Subcutaneous abdominal adipose tissue (tissue), 5 donors: ENCODE data around the gene USP36.
A peak's percentile ranks its signal among the peaks of the same experiment; 100 is the strongest.
"Not testable (repeated sequence)": the region's sequence is repeated elsewhere in the genome, so short reads cannot be mapped to it uniquely, and the experiment has no call there.

Source experiments
- H3K27ac ChIP-seq: one replicate; pipeline ENCODE4 v1.7.0; 2013; ENCODE audit warnings: low read depth, mild to moderate bottlenecking, inconsistent platforms, low read length, moderate library complexity
- H3K27me3 ChIP-seq, 5 donors: one replicate each; pipeline ENCODE4 v1.7.0; 2013; ENCODE audit warnings: low read length in 5 of 5, inconsistent platforms in 1 of 5; ENCODE audit not compliant: control insufficient read depth in 5 of 5, insufficient read depth in 4 of 5
- H3K36me3 ChIP-seq, 5 donors: one replicate each; pipeline ENCODE4 v1.7.0; 2013; ENCODE audit warnings: low read length in 5 of 5; ENCODE audit not compliant: control insufficient read depth in 5 of 5, insufficient read depth in 5 of 5
- H3K4me1 ChIP-seq, 5 donors: one replicate each; pipeline ENCODE4 v1.7.0; 2013; ENCODE audit warnings: low read length in 5 of 5, mild to moderate bottlenecking in 3 of 5, moderate library complexity in 1 of 5; ENCODE audit not compliant: control insufficient read depth in 5 of 5, insufficient read depth in 5 of 5
- H3K4me3 ChIP-seq, 5 donors: one replicate each; pipeline ENCODE4 v1.7.0; 2013; ENCODE audit warnings: low read length in 5 of 5, low read depth in 1 of 5
- H3K9ac ChIP-seq, 5 donors: one replicate each; pipeline ENCODE4 v1.7.0; 2013; ENCODE audit warnings: low read length in 5 of 5, mild to moderate bottlenecking in 4 of 5, moderate library complexity in 3 of 5
- H3K9me3 ChIP-seq, 5 donors: one replicate each; pipeline ENCODE4 v1.7.0; 2013; ENCODE audit warnings: low read length in 5 of 5; ENCODE audit not compliant: control insufficient read depth in 5 of 5
- donor health status: healthy.
- donor health status: healthy.
- donor health status: healthy.
- donor health status: healthy.
- donor health status: healthy.

The USP36 gene

DNA sequence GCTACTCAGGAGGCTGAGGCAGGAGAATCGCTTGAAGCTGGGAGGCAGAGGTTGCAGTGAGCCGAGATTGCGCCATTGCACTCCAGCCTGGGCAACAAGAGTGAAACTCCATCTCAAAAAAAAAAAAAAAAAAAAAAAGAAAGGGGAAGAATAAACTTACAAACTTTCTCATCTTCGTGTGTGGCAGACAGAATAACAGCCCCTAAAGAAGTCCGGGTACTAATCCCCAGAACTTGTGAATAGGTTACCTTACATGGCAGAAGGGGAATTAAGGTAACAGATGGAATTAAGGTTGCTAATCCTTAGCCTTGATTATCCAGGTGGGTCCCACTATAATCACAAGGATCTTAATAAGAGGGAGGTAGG lies 61.3 kb downstream of the USP36 start:
- not testable (repeated sequence) for H3K27me3 ChIP-seq, H3K9me3 ChIP-seq, H3K36me3 ChIP-seq
- Histone ChIP-seq H3K9ac (peak overlapping the region in 2 of 5 donors; percentile 16 to 62), H3K27ac (peak overlapping the region; percentile 32), H3K4me3 (peak overlapping the region in 3 of 5 donors; percentile 8 to 82 (median 50)), H3K4me1 (peaks cover 0 to 53% (median 38%) of the 10 kb centered on the region in 5 donors)

DNA sequence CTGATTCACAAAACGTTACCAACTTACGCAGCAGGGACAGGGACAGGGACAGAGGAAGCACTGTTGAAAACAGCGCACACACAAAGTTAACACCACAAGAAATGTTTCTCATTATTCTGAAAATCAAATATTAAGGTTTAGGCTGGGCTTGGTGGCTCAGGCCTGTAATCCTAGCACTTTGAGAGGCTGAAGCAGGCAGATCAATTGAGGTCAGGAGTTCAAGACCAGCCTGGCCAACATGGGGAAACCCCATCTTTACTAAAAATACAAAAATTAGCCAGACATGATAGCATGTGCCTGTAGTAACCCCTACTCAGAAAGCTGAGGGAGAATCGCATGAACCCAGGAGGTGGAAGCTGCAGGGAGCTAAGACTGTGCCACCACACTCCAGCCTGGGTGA lies 62.7 kb downstream of the USP36 start:
- H3K27me3 ChIP-seq = no peaks in the 10 kb centered on the region
- no peaks in the 10 kb centered on the region for H3K36me3 ChIP-seq
- H3K4me1 ChIP-seq = peaks cover 0 to 45% (median 31%) of the 10 kb centered on the region in 5 donors
- H3K4me3 ChIP-seq = no peak overlapping the region
- no peak overlapping the region for H3K27ac ChIP-seq
- no peaks in the 10 kb centered on the region for H3K9me3 ChIP-seq
- H3K9ac ChIP-seq = no peak overlapping the region

DNA sequence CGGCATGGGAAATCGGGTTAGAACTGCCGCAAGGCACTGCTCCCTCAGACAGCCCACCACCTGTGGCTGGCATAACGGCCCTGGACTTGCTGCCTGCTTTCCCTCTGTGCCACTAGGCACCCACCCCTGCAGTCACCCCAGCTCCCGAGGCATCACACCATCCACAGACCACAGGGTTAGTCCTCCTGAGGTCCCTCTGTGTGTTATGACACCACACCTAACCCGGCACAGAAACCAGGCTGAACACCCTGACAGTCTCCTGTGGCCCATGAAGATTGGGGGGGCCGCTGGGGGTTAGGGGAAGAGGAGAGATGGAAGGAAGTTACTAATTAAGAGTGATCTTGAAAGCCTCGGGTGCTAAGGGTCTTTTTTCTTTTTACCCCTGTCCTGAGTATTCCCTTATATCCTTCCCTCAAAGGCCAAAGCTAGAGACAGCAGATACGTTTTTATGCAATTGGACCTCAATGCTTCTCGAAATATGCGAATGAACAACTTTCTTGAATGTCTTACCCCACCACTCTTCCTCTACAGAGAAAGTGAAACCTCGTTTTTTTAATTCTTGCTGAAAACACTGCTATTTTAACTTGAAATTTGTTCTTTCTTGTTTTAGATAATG lies 65.5 kb downstream of the USP36 start:
- peak overlapping the region in 4 of 5 donors; percentile 0 to 41 (median 33) for H3K4me3 ChIP-seq
- H3K27ac ChIP-seq = peak overlapping the region; percentile 32
- H3K27me3 ChIP-seq = no peaks in the 10 kb centered on the region
- H3K4me1 ChIP-seq = peaks cover 0 to 42% (median 31%) of the 10 kb centered on the region in 5 donors
- H3K36me3 ChIP-seq = no peaks in the 10 kb centered on the region
- H3K9me3 ChIP-seq = no peaks in the 10 kb centered on the region
- peak overlapping the region in 3 of 5 donors; percentile 30 to 70 (median 52) for H3K9ac ChIP-seq

DNA sequence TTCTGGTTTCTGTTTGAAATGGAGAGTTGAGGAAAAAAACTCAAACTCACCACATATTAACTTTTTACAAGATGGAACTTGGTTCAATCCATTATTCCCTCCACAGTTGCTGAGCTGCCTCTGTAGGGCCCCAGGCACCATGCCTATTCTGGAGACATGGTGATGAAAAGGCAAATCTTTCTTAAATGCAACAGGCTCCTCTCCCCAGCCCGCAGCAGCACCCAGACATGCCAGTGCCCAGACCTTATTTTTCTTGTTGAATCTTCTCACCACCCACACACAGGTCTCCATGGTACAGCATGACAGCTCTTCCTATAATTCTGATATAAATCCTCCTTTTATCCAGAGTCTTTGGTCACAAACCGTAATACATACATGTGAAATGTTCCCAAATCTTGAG lies 66.2 kb downstream of the USP36 start:
- H3K27me3 ChIP-seq = no peaks in the 10 kb centered on the region
- peak overlapping the region in 2 of 5 donors; percentile 37 to 41 for H3K4me3 ChIP-seq
- H3K9me3 ChIP-seq = no peaks in the 10 kb centered on the region
- peaks cover 0 to 38% (median 26%) of the 10 kb centered on the region in 5 donors for H3K4me1 ChIP-seq
- H3K27ac ChIP-seq = peak overlapping the region; percentile 32
- H3K9ac ChIP-seq = peak overlapping the region in 2 of 5 donors; percentile 52 to 70
- no peaks in the 10 kb centered on the region for H3K36me3 ChIP-seq

DNA sequence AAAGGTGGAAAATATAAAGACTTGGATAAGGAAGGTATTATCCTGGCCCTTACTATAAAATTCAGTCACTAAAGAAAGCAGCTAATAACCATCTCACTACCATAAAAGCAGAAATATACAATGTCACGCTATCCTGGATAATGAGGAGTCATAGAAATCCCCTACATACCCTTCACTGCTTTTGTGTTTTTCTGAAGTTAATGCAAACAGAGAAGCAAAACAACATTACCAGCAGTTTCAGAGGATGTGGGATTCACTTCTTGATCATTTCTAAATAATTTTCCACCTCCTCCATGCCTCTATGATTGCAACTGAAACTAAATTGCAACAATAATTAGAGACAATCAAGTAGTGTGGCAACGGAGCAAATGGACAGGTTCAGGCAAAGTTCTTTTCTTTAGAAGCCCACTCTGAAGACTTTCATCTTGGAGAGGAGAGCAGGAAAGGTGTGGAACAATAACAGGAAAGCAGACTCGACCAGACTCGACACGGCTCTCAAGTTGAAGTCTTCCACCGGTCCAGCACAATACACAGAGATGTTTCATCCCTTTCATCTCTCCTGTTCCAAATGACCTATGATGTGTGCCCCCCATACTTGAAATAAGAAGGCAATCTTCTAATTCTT lies 68.7 kb downstream of the USP36 start:
- no peak overlapping the region for H3K27ac ChIP-seq
- H3K36me3 ChIP-seq = no peaks in the 10 kb centered on the region
- peaks cover 2 to 55% (median 40%) of the 10 kb centered on the region in 5 donors for H3K4me1 ChIP-seq
- H3K27me3 ChIP-seq = no peaks in the 10 kb centered on the region
- H3K9me3 ChIP-seq = no peaks in the 10 kb centered on the region
- H3K9ac ChIP-seq = no peak overlapping the region
- no peak overlapping the region for H3K4me3 ChIP-seq

DNA sequence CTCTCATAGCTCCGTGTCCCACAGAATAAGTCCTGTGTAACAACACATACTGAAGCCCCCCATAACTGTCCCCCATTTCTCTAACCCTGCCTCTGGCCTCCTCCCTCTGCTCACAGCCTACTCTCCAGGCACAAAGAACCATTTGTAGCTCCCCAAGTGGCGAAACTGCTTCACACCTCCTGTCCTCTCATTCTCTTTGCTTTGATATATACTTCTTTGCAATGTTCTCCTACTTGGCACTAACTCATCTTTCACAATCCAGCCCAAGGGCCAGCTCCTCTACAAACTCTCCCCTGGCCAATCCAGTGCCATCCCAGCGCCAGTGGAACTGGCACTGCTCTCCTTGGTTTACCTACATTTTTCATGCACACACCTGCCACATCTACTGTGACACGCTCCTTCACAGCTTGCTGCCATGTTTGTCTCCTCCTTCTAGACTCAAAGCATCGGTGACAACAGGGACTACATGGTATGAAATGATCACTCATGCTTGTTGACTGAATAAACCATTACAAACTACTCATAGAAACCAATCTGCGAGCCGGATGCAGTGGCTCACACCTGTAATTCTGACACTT lies 71.3 kb downstream of the USP36 start:
- H3K9ac ChIP-seq = peak overlapping the region in 1 of 5 donors; percentile 1
- H3K4me3 ChIP-seq = peak overlapping the region in 1 of 5 donors; percentile 40
- H3K4me1 ChIP-seq = peaks cover 2 to 60% (median 39%) of the 10 kb centered on the region in 5 donors
- H3K27me3 ChIP-seq = no peaks in the 10 kb centered on the region
- no peak overlapping the region for H3K27ac ChIP-seq
- H3K9me3 ChIP-seq = no peaks in the 10 kb centered on the region
- no peaks in the 10 kb centered on the region for H3K36me3 ChIP-seq

DNA sequence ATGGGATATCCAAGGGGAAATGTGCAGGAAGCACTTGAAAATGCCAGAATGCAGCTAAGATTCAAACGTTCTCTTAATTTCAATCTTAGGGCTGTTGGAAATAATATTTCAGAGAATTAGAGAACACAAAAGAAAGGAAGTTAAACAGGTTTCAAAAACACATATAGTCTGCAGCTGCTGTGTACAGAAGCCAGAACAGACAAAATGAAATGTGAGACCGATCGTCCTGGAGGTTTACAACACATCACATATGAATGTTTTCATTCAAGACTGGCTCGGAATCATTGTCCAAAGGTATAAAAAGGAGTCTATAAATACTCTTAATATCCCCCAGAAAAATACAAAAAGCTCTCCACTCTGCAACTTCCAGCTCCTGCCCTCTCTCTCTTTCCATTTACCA lies 72.8 kb downstream of the USP36 start:
- no peaks in the 10 kb centered on the region for H3K9me3 ChIP-seq
- H3K9ac ChIP-seq = no peak overlapping the region
- no peaks in the 10 kb centered on the region for H3K36me3 ChIP-seq
- peaks cover 2 to 54% (median 39%) of the 10 kb centered on the region in 5 donors for H3K4me1 ChIP-seq
- no peaks in the 10 kb centered on the region for H3K27me3 ChIP-seq
- no peak overlapping the region for H3K4me3 ChIP-seq
- no peak overlapping the region for H3K27ac ChIP-seq

DNA sequence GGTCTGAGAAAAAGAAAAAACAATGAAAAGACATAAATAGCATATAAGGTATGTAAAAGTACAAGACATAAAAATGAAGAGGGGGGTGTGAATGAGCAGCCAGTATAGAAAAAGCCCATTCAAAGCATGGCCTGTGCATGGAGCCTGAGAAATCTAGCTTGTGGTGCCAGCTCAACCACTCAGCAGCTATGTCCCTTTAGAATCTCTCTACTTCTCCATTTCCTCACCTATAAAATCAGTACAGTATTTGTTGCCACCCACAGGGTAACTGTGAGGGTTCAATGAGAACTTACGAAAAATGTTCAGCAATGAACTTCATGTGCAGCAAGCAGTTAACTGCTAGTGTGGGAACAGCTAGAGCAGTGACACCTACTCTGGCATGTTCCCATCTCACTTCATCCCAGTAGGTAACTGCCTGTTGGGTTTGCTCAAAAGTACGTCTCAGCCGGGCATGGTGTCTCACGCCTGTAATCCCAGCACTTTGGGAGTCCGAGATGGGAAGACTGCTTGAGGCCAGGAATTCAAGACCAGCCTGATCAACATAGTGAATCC lies 73.8 kb downstream of the USP36 start:
- no peak overlapping the region for H3K27ac ChIP-seq
- H3K4me3 ChIP-seq = no peak overlapping the region
- no peaks in the 10 kb centered on the region for H3K9me3 ChIP-seq
- H3K36me3 ChIP-seq = no peaks in the 10 kb centered on the region
- H3K9ac ChIP-seq = no peak overlapping the region
- no peaks in the 10 kb centered on the region for H3K27me3 ChIP-seq
- H3K4me1 ChIP-seq = peaks cover 2 to 58% (median 39%) of the 10 kb centered on the region in 5 donors

DNA sequence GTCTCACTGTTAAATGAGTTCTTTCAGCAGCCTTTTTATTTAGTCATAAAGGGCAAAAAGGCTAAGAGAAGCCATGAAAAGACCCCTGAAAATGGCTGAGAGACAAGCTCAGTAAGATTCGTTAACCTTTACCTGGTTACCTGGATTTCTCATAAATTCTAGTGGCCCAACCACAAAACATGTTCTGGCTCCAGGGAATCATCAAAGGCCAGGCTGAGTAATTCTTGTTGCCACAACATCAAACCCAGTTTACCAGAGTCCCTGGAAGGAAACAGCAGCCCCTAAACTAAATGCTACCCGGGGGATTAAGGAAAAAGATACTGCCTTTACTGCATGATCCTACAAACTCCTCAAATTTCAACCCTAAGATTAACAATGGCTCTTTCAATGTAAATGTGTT lies 74.4 kb downstream of the USP36 start:
- Histone ChIP-seq H3K9me3 (no peaks in the 10 kb centered on the region), H3K27ac (no peak overlapping the region)

DNA sequence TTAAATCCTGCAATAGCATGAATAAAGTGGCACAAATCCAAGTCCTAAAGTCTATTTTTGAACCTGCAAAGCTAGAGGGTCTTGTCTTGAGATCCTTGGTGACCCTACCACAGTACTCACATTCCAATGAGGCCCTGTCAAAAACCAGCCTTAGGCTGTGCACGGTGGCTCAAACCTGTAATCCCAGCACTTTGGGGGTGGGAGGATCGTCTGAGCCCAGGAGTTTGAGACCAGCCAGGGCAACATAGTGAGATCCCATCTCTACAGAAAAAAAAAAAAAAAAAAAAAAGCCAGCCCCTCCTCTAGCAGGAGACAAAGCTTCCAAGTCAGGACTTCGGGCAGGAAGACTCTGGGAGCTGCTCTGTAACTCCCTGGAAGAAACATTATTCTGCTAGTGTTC lies 74.8 kb downstream of the USP36 start:
- Histone ChIP-seq H3K4me3 (no peak overlapping the region), H3K9me3 (no peaks in the 10 kb centered on the region), H3K9ac (no peak overlapping the region), H3K27me3 (no peaks in the 10 kb centered on the region), H3K4me1 (peaks cover 2 to 64% (median 39%) of the 10 kb centered on the region in 5 donors), H3K36me3 (no peaks in the 10 kb centered on the region), H3K27ac (no peak overlapping the region)

More for the DNA sequence above, 74.4 kb downstream of the USP36 start:
- peaks cover 2 to 60% (median 39%) of the 10 kb centered on the region in 5 donors for H3K4me1 ChIP-seq
- no peak overlapping the region for H3K4me3 ChIP-seq
- H3K27me3 ChIP-seq = no peaks in the 10 kb centered on the region
- H3K36me3 ChIP-seq = no peaks in the 10 kb centered on the region
- no peak overlapping the region for H3K9ac ChIP-seq
